HepG2 (cell line): Measurements from ENCODE around the gene PKNOX2. TPM values are rescaled to one million over a fixed set of nuclear protein-coding genes. Genes with fewer than 3 reads are reported as not detected.

Experiments used
- ATAC-seq: fragments of 200-7000 bp; cut with Tn5 transposase; 3 replicates; pipeline ENCODE4 v1.9.1; 2020; ENCODE audit warnings: mild to moderate bottlenecking, moderate library complexity
- BruUV-seq: library from RNA; stranded (reverse); fragments of 400-500 nt; replicated peaks from 2 replicates; lab custom pipeline; 2021; lab: Mats Ljungman, UMichigan
- CTCF ChIA-PET: fragments of 300-600 bp; formaldehyde crosslinking; extraction: SDS; loops from one replicate; lab custom pipeline; 2021; ENCODE audit warnings: low total read pairs, inconsistent platforms, low intra/inter-chr PET ratio; lab: Yijun Ruan, JAX
- POLR2A ChIA-PET: fragments of 350-600 bp; sonication (Branson Sonifier 250); formaldehyde crosslinking; loops from one replicate; lab custom pipeline; 2020; ENCODE audit warnings: antibody characterized with exemption, inconsistent platforms; lab: Yijun Ruan, JAX
- DNase-seq: peaks from one replicate; pipeline ENCODE4 v3.0.0-alpha.2; 2015; ENCODE audit warnings: low spot score
- FAIRE-seq: peaks from 3 replicates; lab custom pipeline; 2011; peaks lifted over from hg19 to GRCh38; lab: Jason Lieb, UNC
- H2AFZ ChIP-seq: one replicate; pipeline ENCODE4 v1.6.1; 2011; ENCODE audit warnings: low read length, inconsistent platforms
- H3K27ac ChIP-seq: fragments of 300-600 bp; 3 replicates; pipeline ENCODE4 v1.8.0; 2011; ENCODE audit warnings: mixed run types, mild to moderate bottlenecking, mixed read lengths, low read length, inconsistent platforms; ENCODE audit not compliant: insufficient read depth; ENCODE audit errors: extremely low read length
- H3K27me3 ChIP-seq, 2 experiments: fragments of 200-600 bp in 1 of 2; 2 replicates in 1 of 2; 3 replicates in 1 of 2; pipeline versions ENCODE4 v1.6.0 to v1.8.0; 2011; ENCODE audit warnings: low read length in 2 of 2, mild to moderate bottlenecking in 2 of 2, moderate library complexity in 2 of 2, inconsistent platforms in 1 of 2; ENCODE audit not compliant: insufficient read depth in 2 of 2, control insufficient read depth in 1 of 2
- H3K36me3 ChIP-seq, 2 experiments: fragments of 200-600 bp in 1 of 2; replicated peaks in 1 of 2; 2 replicates in 1 of 2; 3 replicates in 1 of 2; pipeline versions ENCODE4 v1.5.1 to v1.8.0; 2011; ENCODE audit warnings: low read length in 2 of 2, inconsistent platforms in 1 of 2; ENCODE audit not compliant: insufficient read depth in 2 of 2, control insufficient read depth in 1 of 2
- H3K4me1 ChIP-seq: 2 replicates; pipeline ENCODE4 v1.5.1; 2012; ENCODE audit warnings: low read length, inconsistent platforms; ENCODE audit not compliant: insufficient read depth
- H3K4me2 ChIP-seq: 2 replicates; pipeline ENCODE4 v1.6.0; 2011; ENCODE audit warnings: low read depth, low read length, inconsistent platforms
- H3K4me3 ChIP-seq, 3 experiments: fragments of 200-600 bp in 1 of 3; sonication (generic), shearing (Covaris generic) in 1 of 3; replicated peaks in 1 of 3; 2 replicates each; pipeline ENCODE4 v1.5.1; 2011 to 2016; ENCODE audit warnings: low read length in 3 of 3, inconsistent platforms in 2 of 3, low read depth in 2 of 3, mild to moderate bottlenecking in 2 of 3, control low read depth in 1 of 3, mixed read lengths in 1 of 3; ENCODE audit not compliant: insufficient read depth in 1 of 3
- H3K79me2 ChIP-seq: one replicate; pipeline ENCODE4 v1.6.1; 2011; ENCODE audit warnings: low read length, inconsistent platforms; ENCODE audit not compliant: insufficient read depth
- H3K9ac ChIP-seq: 2 replicates; pipeline ENCODE4 v1.6.0; 2011; ENCODE audit warnings: mild to moderate bottlenecking, low read depth, low read length, inconsistent platforms; ENCODE audit not compliant: insufficient read depth
- H3K9me3 ChIP-seq: 2 replicates; pipeline ENCODE4 v1.5.1; 2012; ENCODE audit warnings: mild to moderate bottlenecking, low read length
- H4K20me1 ChIP-seq: 2 replicates; pipeline ENCODE4 v1.6.0; 2011; ENCODE audit warnings: inconsistent platforms, mild to moderate bottlenecking, low read length, moderate library complexity; ENCODE audit not compliant: insufficient read depth
- BRCA1 ChIP-seq: sonication (generic); formaldehyde crosslinking; IDR thresholded peaks from 2 replicates; pipeline ENCODE4 v1.4.0; 2020; ENCODE audit warnings: missing genetic modification reagents
- HNF4A ChIP-seq: sonication (generic); formaldehyde crosslinking; IDR thresholded peaks from 2 replicates; pipeline ENCODE4 v1.4.0; 2020; ENCODE audit warnings: missing genetic modification reagents
- NR2F1 ChIP-seq, 2 experiments: fragments of 450-650 bp in 1 of 2; formaldehyde crosslinking in 1 of 2; IDR thresholded peaks; 2 replicates each; pipeline versions ENCODE4 v1.5.0 to v1.6.1; 2016 to 2020; ENCODE audit warnings: mild to moderate bottlenecking in 1 of 2, missing compliant biosample characterization in 1 of 2, missing genetic modification reagents in 1 of 2, moderate library complexity in 1 of 2
- ZNF20 ChIP-seq: sonication (generic); formaldehyde crosslinking; IDR thresholded peaks from 2 replicates; pipeline ENCODE4 v1.4.0; 2020; ENCODE audit warnings: mild to moderate bottlenecking, moderate library complexity, missing genetic modification reagents
- ZNF687 ChIP-seq: sonication (generic); formaldehyde crosslinking; IDR thresholded peaks from 2 replicates; pipeline ENCODE4 v1.5.1; 2020; ENCODE audit warnings: mild to moderate bottlenecking, missing genetic modification reagents, moderate library complexity
- ZNF792 ChIP-seq: IDR thresholded peaks from 2 replicates; pipeline ENCODE4 v1.6.1; 2016
- ZSCAN9 ChIP-seq: IDR thresholded peaks from 2 replicates; pipeline ENCODE4 v1.6.1; 2016; ENCODE audit warnings: borderline replicate concordance
- WGBS: methylation state at CpG from one replicate; pipeline ENCODE4 v1.1.6; 2017; ENCODE audit warnings: low lambda C conversion rate; 5-methylcytosine and 5-hydroxymethylcytosine counted together
- in situ Hi-C: cut with HindIII; loops from 2 replicates; pipeline ENCODE4 v1.10.0; 2017; ENCODE audit warnings: low pct_unique_long_range_greater_than_20kb; ENCODE audit not compliant: extremely low pct_ligation_motif_present
- intact Hi-C: fragments of 100-400 bp; cut with micrococcal nuclease; formaldehyde crosslinking; loops from one replicate; pipeline ENCODE4 v1.10.0; 2022; ENCODE audit not compliant: unreplicated experiment
- polyA plus RNA-seq, 8 experiments: library from polyadenylated mRNA; depleted of rRNA in 3 of 8; stranded (reverse) in 7 of 8; unstranded in 1 of 8; fragments of >200 nt; fragmentation: Illumina TruSeq in 4 of 8; extraction: Trizol in 4 of 8; gene quantifications; 2 replicates each; pipeline versions ENCODE4 v1.2.1 to v1.2.3, GENCODE V29; 2011 to 2016; ENCODE audit warnings: low read depth in 4 of 8, missing spikeins in 1 of 8, mixed read lengths in 1 of 8; ENCODE audit not compliant: insufficient read depth in 1 of 8
- total RNA-seq, 5 experiments: library from RNA; depleted of rRNA; stranded (reverse); fragments of >200 nt; fragmentation: Illumina TruSeq; extraction: Trizol; gene quantifications; 2 replicates each; pipeline ENCODE4 v1.2.3, GENCODE V29; 2016; ENCODE audit warnings: low read depth in 1 of 5

PKNOX2 gene
- total and polyA plus RNA-seq, 2 of the 13 experiments (the other 11 are each of a cell fraction or from before 2014, with no cell fraction given) = not detected

GRCh38 chr11:125272092-125272491 is 107.5 kb downstream of the PKNOX2 start:
- FAIRE-seq = no peak
- POLR2A ChIA-PET = no interaction called here
- no TSS peak for BruUV-seq

GRCh38 chr11:125272821-125273220 is 108.3 kb downstream of the PKNOX2 start:
- H3K9ac ChIP-seq = no peak overlapping the region
- 16% methylated on average over 7 of the region's 10 CpGs for WGBS
- H3K36me3 ChIP-seq = no peaks in the 10 kb centered on the region
- ChIA-PET CTCF (no interaction called here), POLR2A (no interaction called here)
- in situ Hi-C loops = no loop called here
- no peak overlapping the region for H3K4me3 ChIP-seq
- FAIRE-seq = no peak
- H2AFZ ChIP-seq = no peak overlapping the region
- H3K27me3 ChIP-seq = peaks cover 5 to 53% of the 10 kb centered on the region in 2 experiments; a peak in 4 of 5 replicates
- peak overlapping the region; percentile 47 for H3K4me2 ChIP-seq
- no peaks in the 10 kb centered on the region for H3K9me3 ChIP-seq
- intact Hi-C loops = no loop called here
- BruUV-seq = no TSS peak
- H3K4me1 ChIP-seq = peaks cover 15% of the 10 kb centered on the region
- no peaks in the 10 kb centered on the region for H3K79me2 ChIP-seq
- DNase-seq = no peak
- TF ChIP-seq HNF4A (CRISPR knock-in tag) (peak; percentile 22; the same call in 1 of the 2 replicates), ZNF792 (CRISPR knock-in tag) (no peak), ZNF687 (CRISPR knock-in tag) (peak; percentile 27; the same call in 1 of the 2 replicates)
- H4K20me1 ChIP-seq = no peaks in the 10 kb centered on the region
- peak; percentile 96 for ATAC-seq
- H3K27ac ChIP-seq = no peak overlapping the region

More at GRCh38 chr11:125272092-125272491, 107.5 kb downstream of the PKNOX2 start:
- H3K4me1 ChIP-seq = peaks cover 15% of the 10 kb centered on the region
- WGBS = 47% methylated on average over 2 of the region's 3 CpGs
- H4K20me1 ChIP-seq = no peaks in the 10 kb centered on the region
- intact Hi-C loops (no loop called here), in situ Hi-C loops (no loop called here)
- no peaks in the 10 kb centered on the region for H3K36me3 ChIP-seq
- no peaks in the 10 kb centered on the region for H3K9me3 ChIP-seq
- no peak overlapping the region for H3K27ac ChIP-seq
- ATAC-seq (no peak), DNase-seq (no peak)
- no peak overlapping the region for H3K4me2 ChIP-seq
- CTCF ChIA-PET = no interaction called here
- H3K27me3 ChIP-seq = peaks cover 6 to 60% of the 10 kb centered on the region in 2 experiments; a peak in 4 of 5 replicates
- no peak overlapping the region for H3K4me3 ChIP-seq
- no peak overlapping the region for H3K9ac ChIP-seq
- H2AFZ ChIP-seq = no peak overlapping the region
- no peaks in the 10 kb centered on the region for H3K79me2 ChIP-seq
- no peak for TF ChIP-seq ZSCAN9 (CRISPR knock-in tag)
- no peak for TF ChIP-seq BRCA1 (CRISPR knock-in tag)
- TF ChIP-seq NR2F1 (CRISPR knock-in tag; IDR thresholded peaks at IDR 0.05) = no peak
- TF ChIP-seq ZNF20 = no peak
